Lung (tissue), 12 donors: Measurements from ENCODE around the gene SHB. TPM values are rescaled to one million over a fixed set of nuclear protein-coding genes. Genes with fewer than 3 reads are reported as not detected.

Experiments used
- ATAC-seq: fragments of 200-7000 bp; cut with Tn5 transposase; one replicate; pipeline ENCODE4 v1.9.1; 2020; ENCODE audit warnings: moderate number of reproducible peaks; ENCODE audit not compliant: insufficient read depth, low FRiP score
- DNase-seq, 3 donors: peaks; one replicate each; pipeline ENCODE4 v3.0.0-alpha.2; 2013 to 2017
- H3K27ac ChIP-seq, 2 donors: one replicate each; pipeline ENCODE4 v1.5.1; 2013; ENCODE audit warnings: mild to moderate bottlenecking in 2 of 2, moderate library complexity in 2 of 2, control low read depth in 1 of 2, inconsistent platforms in 1 of 2, low read depth in 1 of 2, low read length in 1 of 2
- H3K27me3 ChIP-seq, 3 donors: one replicate each; pipeline ENCODE4 v1.5.1; 2013; ENCODE audit warnings: low read length in 2 of 3; ENCODE audit not compliant: control insufficient read depth in 3 of 3, insufficient read depth in 3 of 3
- H3K36me3 ChIP-seq, 4 donors: one replicate each; pipeline ENCODE4 v1.5.1; 2013; ENCODE audit warnings: low read length in 4 of 4, mild to moderate bottlenecking in 1 of 4, moderate library complexity in 1 of 4; ENCODE audit not compliant: control insufficient read depth in 4 of 4, insufficient read depth in 4 of 4
- H3K4me1 ChIP-seq, 5 donors: one replicate each; pipeline ENCODE4 v1.5.1; 2013; ENCODE audit warnings: low read length in 5 of 5, mild to moderate bottlenecking in 2 of 5, moderate library complexity in 1 of 5; ENCODE audit not compliant: control insufficient read depth in 5 of 5, insufficient read depth in 5 of 5
- H3K4me3 ChIP-seq: one replicate; pipeline ENCODE4 v1.5.1; 2013; ENCODE audit warnings: mild to moderate bottlenecking, control low read depth, moderate library complexity
- H3K9ac ChIP-seq, 2 donors: one replicate each; pipeline ENCODE4 v1.5.1; 2013; ENCODE audit warnings: low read length in 2 of 2, control low read depth in 1 of 2; ENCODE audit not compliant: insufficient read depth in 1 of 2
- H3K9me3 ChIP-seq, 4 donors: one replicate each; pipeline ENCODE4 v1.5.1; 2013; ENCODE audit warnings: low read length in 3 of 4, mild to moderate bottlenecking in 1 of 4, moderate library complexity in 1 of 4; ENCODE audit not compliant: control insufficient read depth in 4 of 4, insufficient read depth in 3 of 4
- WGBS, 2 donors: extraction: QIAGEN DNeasy Blood & Tissue Kit; methylation state at CpG; one replicate each; pipeline ENCODE4 v1.1.7; 2013; 5-methylcytosine and 5-hydroxymethylcytosine counted together
- polyA plus RNA-seq, 2 donors: library from polyadenylated mRNA; stranded (reverse); fragments of 200-250 nt; gene quantifications; one replicate each; pipeline ENCODE4 v1.2.1, GENCODE V29; 2013
- total RNA-seq, 2 donors: library from RNA; depleted of rRNA in 1 of 2; stranded (reverse); fragments of >200 nt in 1 of 2; gene quantifications; one replicate each; pipeline ENCODE4 v1.2.1, GENCODE V29; 2014 to 2021
- TF ChIP-seq, protein P1 (sequence below): IDR thresholded peaks from 2 replicates; pipeline ENCODE4 v1.5.1; 2012; ENCODE audit warnings: mild to moderate bottlenecking; ENCODE audit errors: control extremely low read depth, extremely low read depth
- donor health status: control.
- donor health status: control.
- donor health status: Bipolar disorder and iron deficiency.
- donor health status: healthy.
- donor health status: DM: yes; HTN: yes; CAD: no.

SHB gene
- total and polyA plus RNA-seq, 4 donors: 10.8 to 32.3 (median 14.4) TPM

DNA sequence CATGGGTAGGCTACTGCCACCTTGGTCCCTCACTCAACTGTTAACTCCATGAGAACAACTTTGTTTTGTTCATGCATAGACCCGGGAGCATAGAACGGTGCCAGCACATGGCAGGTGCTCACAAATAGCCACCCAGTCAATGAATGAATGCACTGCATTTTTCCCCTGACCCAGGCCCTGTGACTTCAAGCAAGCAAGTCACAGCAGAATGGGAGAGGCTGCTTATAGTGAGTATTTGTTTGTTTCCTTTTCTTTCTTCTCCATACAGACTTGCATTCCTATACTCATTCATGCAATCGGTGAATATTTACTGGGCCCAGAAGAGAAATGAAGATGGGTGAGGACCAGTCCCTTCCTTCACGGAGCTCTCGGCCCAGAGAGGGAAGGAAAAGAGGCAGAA is 62.0 kb downstream of the SHB start:
- TF ChIP-seq, protein P1, sequence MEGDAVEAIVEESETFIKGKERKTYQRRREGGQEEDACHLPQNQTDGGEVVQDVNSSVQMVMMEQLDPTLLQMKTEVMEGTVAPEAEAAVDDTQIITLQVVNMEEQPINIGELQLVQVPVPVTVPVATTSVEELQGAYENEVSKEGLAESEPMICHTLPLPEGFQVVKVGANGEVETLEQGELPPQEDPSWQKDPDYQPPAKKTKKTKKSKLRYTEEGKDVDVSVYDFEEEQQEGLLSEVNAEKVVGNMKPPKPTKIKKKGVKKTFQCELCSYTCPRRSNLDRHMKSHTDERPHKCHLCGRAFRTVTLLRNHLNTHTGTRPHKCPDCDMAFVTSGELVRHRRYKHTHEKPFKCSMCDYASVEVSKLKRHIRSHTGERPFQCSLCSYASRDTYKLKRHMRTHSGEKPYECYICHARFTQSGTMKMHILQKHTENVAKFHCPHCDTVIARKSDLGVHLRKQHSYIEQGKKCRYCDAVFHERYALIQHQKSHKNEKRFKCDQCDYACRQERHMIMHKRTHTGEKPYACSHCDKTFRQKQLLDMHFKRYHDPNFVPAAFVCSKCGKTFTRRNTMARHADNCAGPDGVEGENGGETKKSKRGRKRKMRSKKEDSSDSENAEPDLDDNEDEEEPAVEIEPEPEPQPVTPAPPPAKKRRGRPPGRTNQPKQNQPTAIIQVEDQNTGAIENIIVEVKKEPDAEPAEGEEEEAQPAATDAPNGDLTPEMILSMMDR: no peak
- no peak overlapping the region for H3K9ac ChIP-seq
- DNase-seq (no peak), ATAC-seq (no peak)
- 91 to 92% methylated on average over 5 of the region's 5 CpGs for WGBS, 2 donors
- H3K4me1 ChIP-seq: peaks cover 0 to 31% (median 15%) of the 10 kb centered on the region in 5 donors
- H3K27me3 ChIP-seq: no peaks in the 10 kb centered on the region
- no peak overlapping the region for H3K4me3 ChIP-seq
- peak overlapping the region in 1 of 2 donors; percentile 30 for H3K27ac ChIP-seq
- H3K36me3 ChIP-seq: peaks cover 0 to 6% (median 0%) of the 10 kb centered on the region in 4 donors
- H3K9me3 ChIP-seq: no peaks in the 10 kb centered on the region

DNA sequence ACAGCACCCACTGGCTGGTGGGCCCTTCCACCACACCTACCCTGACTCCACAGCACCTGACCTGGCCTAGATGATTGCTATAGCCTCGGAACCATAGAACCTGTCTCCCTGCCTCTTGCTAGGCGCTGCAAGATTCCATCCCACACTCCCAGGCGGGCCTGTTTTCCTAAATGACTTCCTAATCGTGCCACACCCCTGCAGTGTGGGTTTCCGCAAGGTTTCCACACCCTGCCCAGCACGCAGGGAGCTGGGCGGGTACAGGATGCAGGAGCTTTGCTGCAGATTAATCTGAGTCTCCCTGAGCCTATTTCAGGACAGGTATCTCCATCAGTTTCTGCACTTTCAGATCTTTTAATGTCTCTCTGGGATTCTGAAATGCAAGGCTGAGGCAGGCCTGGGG is 62.9 kb downstream of the SHB start:
- TF ChIP-seq, protein P1: no peak

DNA sequence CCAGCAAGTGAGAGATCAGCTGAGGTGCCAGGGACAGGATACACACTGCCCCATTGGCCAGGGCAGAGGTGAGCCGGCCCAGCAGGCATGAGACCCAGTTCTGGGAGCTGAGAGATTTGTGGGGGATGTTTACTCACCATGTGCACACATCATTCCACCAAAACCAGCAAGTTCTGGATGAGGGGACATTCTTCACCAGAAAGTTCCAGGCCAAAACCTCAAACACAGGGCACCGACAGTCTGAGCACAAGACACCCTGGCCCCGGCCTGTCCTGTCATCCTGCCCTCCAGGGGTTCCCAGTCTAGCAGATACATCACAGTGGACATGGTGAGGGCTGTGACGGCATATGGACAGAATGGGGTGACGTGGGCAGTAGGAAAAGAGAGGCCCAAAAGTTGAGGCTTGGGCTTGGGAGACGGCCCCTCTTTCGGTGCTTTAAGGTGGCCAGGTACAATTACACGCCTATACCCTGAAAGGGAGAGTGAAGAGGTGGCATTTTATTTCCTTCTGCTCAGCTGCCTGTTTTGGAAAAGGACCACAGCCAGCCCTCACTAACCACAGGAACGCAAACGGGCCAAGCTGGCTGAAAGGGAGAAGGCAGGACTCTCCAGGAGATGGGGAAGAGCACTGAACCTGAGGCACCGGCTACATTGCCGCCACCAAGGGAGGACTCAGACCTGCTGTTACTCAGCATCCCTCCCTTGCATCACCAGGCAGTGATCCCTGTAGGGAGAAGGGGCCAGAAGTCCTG is 64.0 kb downstream of the SHB start:
- Histone ChIP-seq H3K9ac (no peak overlapping the region), H3K27ac (peak overlapping the region in 1 of 2 donors; percentile 15), H3K4me3 (no peak overlapping the region), H3K9me3 (no peaks in the 10 kb centered on the region), H3K36me3 (peaks cover 0 to 4% (median 0%) of the 10 kb centered on the region in 4 donors), H3K27me3 (no peaks in the 10 kb centered on the region), H3K4me1 (peaks cover 0 to 32% (median 15%) of the 10 kb centered on the region in 5 donors)
- TF ChIP-seq, protein P1: no peak
- ATAC-seq (no peak), DNase-seq (no peak)
- 89 to 91% methylated on average over 12 of the region's 12 CpGs for WGBS, 2 donors

More for the DNA sequence above, 62.9 kb downstream of the SHB start:
- Histone ChIP-seq H3K4me1 (peaks cover 0 to 30% (median 15%) of the 10 kb centered on the region in 5 donors), H3K9me3 (no peaks in the 10 kb centered on the region), H3K4me3 (no peak overlapping the region), H3K9ac (no peak overlapping the region), H3K27me3 (no peaks in the 10 kb centered on the region), H3K27ac (no peak overlapping the region), H3K36me3 (peaks cover 0 to 4% (median 0%) of the 10 kb centered on the region in 4 donors)
- DNase-seq (no peak), ATAC-seq (no peak)
- WGBS, 2 donors: 60 to 63% methylated on average over 7 of the region's 7 CpGs
